CD8-positive, alpha-beta memory T cell (primary cell): Measurements from ENCODE around the gene MEIOB. TPM values are rescaled to one million over a fixed set of nuclear protein-coding genes. Genes with fewer than 3 reads are reported as not detected.

Source experiments
- CTCF ChIA-PET: fragments of 350-600 bp; sonication (Branson Sonifier 250); formaldehyde crosslinking; loops from one replicate; lab custom pipeline; 2021; ENCODE audit warnings: antibody characterized with exemption; lab: Charles Lee
- POLR2A ChIA-PET: fragments of 350-600 bp; sonication (Branson Sonifier 250); formaldehyde crosslinking; loops from one replicate; lab custom pipeline; 2021; ENCODE audit warnings: antibody characterized with exemption; lab: Charles Lee
- DNase-seq, 5 donors: peaks; one replicate each; pipeline versions ENCODE4 v3.0.0 to v3.0.0-alpha.2; 2020 to 2022; ENCODE audit warnings: mixed read lengths in 1 of 5
- H3K27ac ChIP-seq: one replicate; pipeline ENCODE4 v1.7.0; 2013; ENCODE audit warnings: low read depth, mild to moderate bottlenecking, low read length, moderate library complexity
- H3K27me3 ChIP-seq: 2 replicates; pipeline ENCODE4 v1.7.0; 2013; ENCODE audit warnings: low read length, mild to moderate bottlenecking; ENCODE audit not compliant: insufficient read depth, poor library complexity, severe bottlenecking
- H3K36me3 ChIP-seq: 2 replicates; pipeline ENCODE4 v1.7.0; 2013; ENCODE audit warnings: mild to moderate bottlenecking, low read length, moderate library complexity; ENCODE audit not compliant: insufficient read depth
- H3K4me1 ChIP-seq: 2 replicates; pipeline ENCODE4 v1.7.0; 2013; ENCODE audit warnings: mild to moderate bottlenecking, low read length, moderate library complexity; ENCODE audit not compliant: insufficient read depth
- H3K4me3 ChIP-seq: 2 replicates; pipeline ENCODE4 v1.7.0; 2013; ENCODE audit warnings: mild to moderate bottlenecking, low read length
- H3K9me3 ChIP-seq: 2 replicates; pipeline ENCODE4 v1.7.0; 2013; ENCODE audit warnings: mild to moderate bottlenecking, low read length
- H3K27ac Mint-ChIP-seq, 8 donors: one replicate each; pipeline ENCODE4 v1.8.0; 2020 to 2021; ENCODE audit warnings: mixed read lengths in 8 of 8, mild to moderate bottlenecking in 6 of 8, inconsistent platforms in 3 of 8, moderate library complexity in 3 of 8
- H3K27me3 Mint-ChIP-seq, 2 donors: one replicate each; pipeline ENCODE4 v1.8.0; 2020 to 2021; ENCODE audit warnings: mixed read lengths in 2 of 2, mild to moderate bottlenecking in 1 of 2, moderate library complexity in 1 of 2
- H3K36me3 Mint-ChIP-seq, 3 donors: one replicate each; pipeline ENCODE4 v1.8.0; 2020 to 2021; ENCODE audit warnings: mixed read lengths in 3 of 3, inconsistent platforms in 1 of 3, mild to moderate bottlenecking in 1 of 3
- H3K4me1 Mint-ChIP-seq, 3 donors: one replicate each; pipeline ENCODE4 v1.8.0; 2020 to 2021; ENCODE audit warnings: mixed read lengths in 3 of 3, inconsistent platforms in 1 of 3, mild to moderate bottlenecking in 1 of 3
- H3K4me3 Mint-ChIP-seq, 7 donors: one replicate each; pipeline ENCODE4 v1.8.0; 2020 to 2021; ENCODE audit warnings: mixed read lengths in 7 of 7, mild to moderate bottlenecking in 6 of 7, moderate library complexity in 4 of 7, inconsistent platforms in 2 of 7
- H3K9me3 Mint-ChIP-seq, 5 donors: one replicate each; pipeline ENCODE4 v1.8.0; 2020 to 2022; ENCODE audit warnings: mixed read lengths in 5 of 5, mild to moderate bottlenecking in 3 of 5, moderate library complexity in 2 of 5, inconsistent platforms in 1 of 5
- polyA plus RNA-seq: library from polyadenylated mRNA; unstranded; fragments of 300-500 nt; fragmentation: Illumina TruSeq; gene quantifications from one replicate; pipeline ENCODE4 v1.2.3, GENCODE V29; 2021
- total RNA-seq, 2 experiments: library from RNA; stranded (reverse); gene quantifications; one replicate each; pipeline ENCODE4 v1.2.3, GENCODE V29; 2021

Gene MEIOB
- total and polyA plus RNA-seq, 3 experiments from 2014 or later = not detected

- Mint-ChIP-seq H3K27me3 (no peaks in the 10 kb centered on the region), H3K9me3 (no peaks in the 10 kb centered on the region), H3K4me1 (peaks cover 0 to 11% (median 5%) of the 10 kb centered on the region in 3 donors), H3K4me3 (no peak overlapping the region), H3K36me3 (peaks cover 0 to 62% (median 9%) of the 10 kb centered on the region in 3 donors), H3K27ac (peak overlapping the region in 1 of 8 donors; percentile 46)
- no peaks in the 10 kb centered on the region for H3K9me3 ChIP-seq
- H3K27ac ChIP-seq = no peak overlapping the region
- ChIA-PET POLR2A (no interaction called here), CTCF (no interaction called here)
- H3K36me3 ChIP-seq = peaks cover 18% of the 10 kb centered on the region
- no peaks in the 10 kb centered on the region for H3K4me1 ChIP-seq
- no peak overlapping the region for H3K4me3 ChIP-seq
- DNase-seq = no peak
- no peaks in the 10 kb centered on the region for H3K27me3 ChIP-seq
Measured at GRCh38 chr16:1817276-1817589, 54.7 kb downstream of the MEIOB start.

- Histone ChIP-seq H3K27ac (no peak overlapping the region), H3K4me3 (no peak overlapping the region), H3K36me3 (peaks cover 14% of the 10 kb centered on the region), H3K27me3 (no peaks in the 10 kb centered on the region), H3K4me1 (no peaks in the 10 kb centered on the region), H3K9me3 (no peaks in the 10 kb centered on the region)
- no peak overlapping the region for H3K4me3 Mint-ChIP-seq
- peaks cover 0 to 61% (median 9%) of the 10 kb centered on the region in 3 donors for H3K36me3 Mint-ChIP-seq
- DNase-seq = no peak
- ChIA-PET CTCF (no interaction called here), POLR2A (no interaction called here)
- H3K27ac Mint-ChIP-seq = no peak overlapping the region
- no peaks in the 10 kb centered on the region for H3K27me3 Mint-ChIP-seq
- H3K9me3 Mint-ChIP-seq = no peaks in the 10 kb centered on the region
- H3K4me1 Mint-ChIP-seq = peaks cover 0 to 11% (median 5%) of the 10 kb centered on the region in 3 donors
Measured at GRCh38 chr16:1816396-1817275, 55.3 kb downstream of the MEIOB start.

GRCh38 chr16:1815461-1815860 is 56.5 kb downstream of the MEIOB start:
- Histone ChIP-seq H3K36me3 (peaks cover 14% of the 10 kb centered on the region), H3K4me1 (no peaks in the 10 kb centered on the region), H3K9me3 (no peaks in the 10 kb centered on the region), H3K4me3 (no peak overlapping the region), H3K27me3 (no peaks in the 10 kb centered on the region), H3K27ac (no peak overlapping the region)
- ChIA-PET CTCF (no interaction called here), POLR2A (no interaction called here)
- Mint-ChIP-seq H3K4me1 (peaks cover 0 to 11% (median 5%) of the 10 kb centered on the region in 3 donors), H3K27me3 (no peaks in the 10 kb centered on the region), H3K9me3 (no peaks in the 10 kb centered on the region), H3K4me3 (no peak overlapping the region), H3K27ac (peak overlapping the region in 3 of 8 donors; percentile 17 to 43 (median 27)), H3K36me3 (peaks cover 0 to 53% (median 9%) of the 10 kb centered on the region in 3 donors)
- DNase-seq = no peak

DNA sequence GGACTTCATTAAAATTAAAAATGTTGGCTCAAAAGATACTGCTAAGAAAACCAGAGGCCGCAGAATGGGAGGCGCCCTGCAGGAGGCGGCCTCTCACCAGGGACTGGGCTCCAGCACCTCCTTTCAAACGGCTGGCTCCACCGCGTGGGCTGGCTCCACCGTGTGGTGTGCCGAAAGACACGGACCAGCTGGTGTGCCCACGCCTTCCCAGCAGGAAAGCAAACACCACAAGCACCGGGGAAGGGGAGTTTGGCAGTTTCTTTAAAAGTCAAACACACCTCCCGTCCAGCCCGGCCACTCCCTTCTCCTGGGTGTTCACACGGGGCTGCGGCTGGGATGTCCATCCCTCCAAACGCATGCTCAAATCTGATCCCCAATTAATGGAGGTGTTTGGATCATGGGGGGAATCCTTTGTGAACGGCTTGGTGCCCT is 59.2 kb downstream of the MEIOB start:
- CTCF ChIA-PET = interaction anchor here (0.9 kb wide), 1 partner anchor 10 kb away, joined by 5 read pairs; no protein-coding TSS in a partner anchor
- H3K4me1 ChIP-seq = no peaks in the 10 kb centered on the region
- no peak overlapping the region for H3K27ac ChIP-seq
- H3K4me3 ChIP-seq = no peak overlapping the region
- H3K27ac Mint-ChIP-seq = peak overlapping the region in 3 of 8 donors; percentile 7 to 52 (median 33)
- no peaks in the 10 kb centered on the region for H3K27me3 ChIP-seq
- DNase-seq = peak in 3 of 5 donors; percentile 21 to 62 (median 51)
- H3K9me3 Mint-ChIP-seq = no peaks in the 10 kb centered on the region
- H3K9me3 ChIP-seq = no peaks in the 10 kb centered on the region
- H3K4me1 Mint-ChIP-seq = peaks cover 0 to 11% (median 5%) of the 10 kb centered on the region in 3 donors
- H3K36me3 Mint-ChIP-seq = peaks cover under 1 to 60% (median 9%) of the 10 kb centered on the region in 3 donors
- POLR2A ChIA-PET = no interaction called here
- H3K4me3 Mint-ChIP-seq = no peak overlapping the region
- no peaks in the 10 kb centered on the region for H3K27me3 Mint-ChIP-seq
- peaks cover 27% of the 10 kb centered on the region for H3K36me3 ChIP-seq

DNA sequence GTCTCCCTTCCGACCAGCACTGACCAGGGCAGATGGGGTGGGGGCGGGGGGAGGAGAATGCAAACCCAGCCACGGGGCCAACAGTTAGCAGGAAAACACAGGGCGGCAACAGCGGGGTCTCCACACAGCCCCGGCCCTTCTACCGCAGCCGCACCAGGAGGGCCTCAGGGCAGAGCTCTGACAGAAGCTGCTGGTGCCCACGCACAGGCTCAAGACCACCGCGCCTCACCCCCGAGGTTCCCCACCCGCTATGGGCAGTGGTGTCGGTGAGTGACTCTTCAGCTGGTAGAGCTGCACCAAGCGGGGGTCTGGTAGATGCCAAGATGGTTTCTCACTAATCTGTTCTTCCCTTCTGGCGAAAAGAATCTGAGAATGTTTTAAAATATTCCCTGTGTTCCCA is 61.4 kb downstream of the MEIOB start:
- POLR2A ChIA-PET = interaction anchor here (0.6 kb wide), 1 partner anchor 558 kb away, joined by 3 read pairs; no protein-coding TSS in a partner anchor
- Mint-ChIP-seq H3K4me3 (no peak overlapping the region), H3K27ac (no peak overlapping the region), H3K27me3 (no peaks in the 10 kb centered on the region), H3K36me3 (peaks cover 7 to 57% (median 14%) of the 10 kb centered on the region in 3 donors), H3K4me1 (peaks cover 0 to 11% (median 5%) of the 10 kb centered on the region in 3 donors), H3K9me3 (no peaks in the 10 kb centered on the region)
- Histone ChIP-seq H3K27ac (no peak overlapping the region), H3K27me3 (no peaks in the 10 kb centered on the region), H3K4me3 (no peak overlapping the region), H3K4me1 (no peaks in the 10 kb centered on the region), H3K36me3 (peaks cover 28% of the 10 kb centered on the region), H3K9me3 (no peaks in the 10 kb centered on the region)
- no peak for DNase-seq
- CTCF ChIA-PET = interaction anchor here (0.7 kb wide), 1 partner anchor 150 kb away, joined by 4 read pairs; no protein-coding TSS in a partner anchor

DNA sequence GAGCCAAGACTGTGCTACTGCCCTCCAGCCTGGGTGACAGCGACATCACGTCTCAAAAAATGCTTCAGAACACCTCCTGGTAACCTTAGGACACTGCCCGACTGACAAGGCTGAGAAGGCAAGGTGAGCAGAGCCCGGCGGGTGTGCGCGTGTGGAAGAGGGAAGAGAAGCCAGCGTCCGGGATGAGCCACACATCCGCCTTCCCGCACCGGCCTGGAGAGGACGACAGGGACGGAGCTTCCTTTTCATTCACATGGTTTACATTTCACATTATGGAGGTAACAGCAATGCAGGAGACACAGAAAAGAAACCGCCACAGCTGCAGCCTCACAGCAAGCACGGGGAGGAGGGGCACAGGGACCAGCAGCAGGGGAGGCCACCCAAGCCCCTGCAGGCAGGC is 61.9 kb downstream of the MEIOB start:
- no peaks in the 10 kb centered on the region for H3K27me3 Mint-ChIP-seq
- Histone ChIP-seq H3K4me1 (no peaks in the 10 kb centered on the region), H3K27ac (no peak overlapping the region), H3K27me3 (no peaks in the 10 kb centered on the region), H3K36me3 (peaks cover 23% of the 10 kb centered on the region), H3K4me3 (no peak overlapping the region), H3K9me3 (no peaks in the 10 kb centered on the region)
- H3K36me3 Mint-ChIP-seq = peaks cover 7 to 54% (median 11%) of the 10 kb centered on the region in 3 donors
- CTCF ChIA-PET = interaction anchor here (0.7 kb wide), 1 partner anchor 151 kb away, joined by 4 read pairs; no protein-coding TSS in a partner anchor
- H3K4me1 Mint-ChIP-seq = peaks cover 0 to 8% (median 5%) of the 10 kb centered on the region in 3 donors
- no peak overlapping the region for H3K4me3 Mint-ChIP-seq
- H3K27ac Mint-ChIP-seq = no peak overlapping the region
- no peak for DNase-seq
- POLR2A ChIA-PET = interaction anchor here (0.6 kb wide), 1 partner anchor 557 kb away, joined by 3 read pairs; no protein-coding TSS in a partner anchor
- no peaks in the 10 kb centered on the region for H3K9me3 Mint-ChIP-seq

GRCh38 chr16:1809281-1809801 is 62.6 kb downstream of the MEIOB start:
- H3K36me3 ChIP-seq = peaks cover 21% of the 10 kb centered on the region
- H3K9me3 ChIP-seq = no peaks in the 10 kb centered on the region
- H3K4me1 ChIP-seq = no peaks in the 10 kb centered on the region
- ChIA-PET POLR2A (no interaction called here), CTCF (no interaction called here)
- Mint-ChIP-seq H3K27me3 (no peaks in the 10 kb centered on the region), H3K4me3 (no peak overlapping the region), H3K4me1 (peaks cover 0 to 7% (median 5%) of the 10 kb centered on the region in 3 donors), H3K36me3 (peaks cover 7 to 53% (median 11%) of the 10 kb centered on the region in 3 donors), H3K9me3 (no peaks in the 10 kb centered on the region), H3K27ac (no peak overlapping the region)
- H3K27ac ChIP-seq = no peak overlapping the region
- H3K27me3 ChIP-seq = no peaks in the 10 kb centered on the region
- DNase-seq = no peak
- H3K4me3 ChIP-seq = no peak overlapping the region

DNA sequence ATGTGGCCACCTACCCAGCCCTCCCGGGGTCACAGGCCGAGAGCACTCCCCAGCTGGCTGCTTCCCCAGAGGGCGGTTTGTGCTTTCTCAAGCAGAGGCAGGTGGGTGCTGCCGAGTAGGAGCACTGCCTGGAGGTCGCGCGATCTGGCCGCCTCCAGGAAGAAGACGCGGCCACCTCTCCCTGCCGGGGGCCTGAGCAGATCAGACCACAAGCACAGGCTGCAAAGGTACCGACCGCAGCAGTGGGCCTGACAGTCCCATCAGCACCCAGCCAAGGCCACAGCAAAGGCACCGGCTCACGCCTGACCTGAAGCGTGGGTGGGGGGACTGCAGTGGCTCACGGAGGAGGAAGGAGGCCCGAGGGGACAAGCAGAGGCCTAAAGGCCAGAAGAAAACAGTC is 63.3 kb downstream of the MEIOB start:
- Mint-ChIP-seq H3K36me3 (peaks cover 7 to 50% (median 11%) of the 10 kb centered on the region in 3 donors), H3K4me3 (no peak overlapping the region), H3K27me3 (no peaks in the 10 kb centered on the region), H3K9me3 (no peaks in the 10 kb centered on the region), H3K4me1 (peaks cover 0 to 7% (median 5%) of the 10 kb centered on the region in 3 donors), H3K27ac (no peak overlapping the region)
- ChIA-PET CTCF (no interaction called here), POLR2A (no interaction called here)
- Histone ChIP-seq H3K9me3 (no peaks in the 10 kb centered on the region), H3K4me3 (no peak overlapping the region), H3K36me3 (peaks cover 21% of the 10 kb centered on the region), H3K4me1 (no peaks in the 10 kb centered on the region), H3K27me3 (no peaks in the 10 kb centered on the region), H3K27ac (no peak overlapping the region)
- no peak for DNase-seq
